HPDE6-E6E7 (cell line): ENCODE data around the gene UBE2V1.
"Not testable (repeated sequence)": the region's sequence is repeated elsewhere in the genome, so short reads cannot be mapped to it uniquely, and the experiment has no call there.

ENCODE experiments used
- DNase-seq: peaks from one replicate; pipeline ENCODE4 v3.0.0; 2011; ENCODE audit warnings: missing footprints; ENCODE audit errors: extremely low spot score

The UBE2V1 gene

GRCh38 chr20:50063763-50064162, 49.2 kb downstream of the UBE2V1 start:
- not testable (repeated sequence) for DNase-seq

DNA sequence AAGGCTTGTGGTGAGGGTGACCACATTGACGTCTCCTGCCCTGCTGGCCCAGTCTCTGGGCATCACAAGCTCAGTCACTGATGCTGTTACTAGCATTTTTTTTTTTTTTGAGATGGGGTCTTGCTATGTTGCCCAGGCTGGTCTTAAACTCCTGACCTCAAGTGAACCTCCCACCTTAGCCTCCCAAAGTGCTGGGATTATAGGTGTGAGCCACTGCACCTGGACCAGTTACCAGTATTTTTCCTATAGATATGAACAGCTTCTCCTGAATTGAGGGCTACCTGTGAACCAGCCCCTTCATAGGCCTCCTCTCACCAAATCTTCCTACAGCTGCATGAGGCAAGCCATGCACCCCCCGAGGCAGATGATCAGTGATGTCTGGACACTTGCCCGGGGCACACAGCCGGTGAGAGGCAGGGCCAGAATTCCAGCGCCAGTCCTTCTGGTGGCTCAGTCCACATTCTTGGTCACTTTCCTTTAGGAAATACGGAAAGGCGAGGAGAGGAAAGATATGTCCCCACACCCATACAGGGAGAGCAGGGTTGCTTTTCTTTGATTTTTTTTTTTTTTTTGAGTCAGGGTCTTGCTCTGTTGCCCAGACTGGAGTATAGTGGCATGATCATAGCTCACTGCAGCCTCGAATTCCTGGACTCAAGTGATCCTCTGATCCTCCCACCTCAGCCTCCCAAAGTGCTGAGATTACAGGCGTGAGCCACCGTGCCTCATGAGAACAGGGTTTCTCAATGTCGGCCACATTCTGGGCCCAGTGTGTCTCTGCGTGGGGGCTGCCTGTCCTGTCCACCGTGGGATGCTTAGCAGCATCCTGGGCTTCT, 50.7 kb downstream of the UBE2V1 start:
- DNase-seq, result no peak

- no peak for DNase-seq
Measured at GRCh38 chr20:50061151-50062005, 51.6 kb downstream of the UBE2V1 start.

DNA sequence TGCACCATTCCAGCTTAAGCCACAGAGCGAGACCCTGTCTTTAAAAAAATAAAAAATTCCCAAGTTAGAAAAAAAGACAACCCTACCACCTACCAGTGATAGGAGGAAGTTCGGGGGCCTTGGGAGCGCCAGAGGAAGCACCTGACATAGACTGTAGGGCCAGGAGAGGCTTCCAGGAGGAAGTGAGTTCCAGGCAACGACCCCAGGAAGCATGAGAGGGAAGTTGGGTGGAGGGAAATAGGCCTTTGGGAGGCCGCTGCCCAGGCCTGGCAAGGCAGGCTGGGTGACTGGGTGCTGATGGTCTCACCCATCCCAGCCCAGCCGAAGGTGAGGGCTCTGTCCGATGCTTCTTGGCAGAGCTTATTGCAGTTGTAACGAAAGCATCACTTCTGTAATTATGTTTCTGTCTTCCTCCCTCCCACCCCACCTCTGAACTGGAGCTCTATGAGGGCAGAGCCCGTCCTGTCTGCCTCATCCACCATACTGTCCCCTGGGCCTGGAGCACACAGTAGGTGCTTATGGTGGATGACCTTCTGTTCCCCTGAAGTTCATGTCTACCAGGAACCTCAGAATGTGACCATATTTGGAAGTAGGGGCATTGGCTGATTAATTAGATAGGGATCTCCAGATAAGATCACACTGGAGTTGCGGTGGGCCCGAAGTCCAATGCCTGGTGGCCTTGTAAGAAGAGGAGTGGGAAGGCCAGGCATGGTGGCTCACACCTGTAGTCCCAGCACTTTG, 54.1 kb downstream of the UBE2V1 start:
- DNase-seq, result no peak

- no peak for DNase-seq
Measured at GRCh38 chr20:50057714-50058053, 55.3 kb downstream of the UBE2V1 start.

- DNase-seq, result no peak
Measured at GRCh38 chr20:50056951-50057713, 55.8 kb downstream of the UBE2V1 start.

GRCh38 chr20:50056408-50056926, 56.5 kb downstream of the UBE2V1 start:
- DNase-seq, result no peak

- no peak for DNase-seq
Measured at GRCh38 chr20:50055524-50056083, 57.3 kb downstream of the UBE2V1 start.

- no peak for DNase-seq
Measured at GRCh38 chr20:50054626-50055511, 58.1 kb downstream of the UBE2V1 start.

DNA sequence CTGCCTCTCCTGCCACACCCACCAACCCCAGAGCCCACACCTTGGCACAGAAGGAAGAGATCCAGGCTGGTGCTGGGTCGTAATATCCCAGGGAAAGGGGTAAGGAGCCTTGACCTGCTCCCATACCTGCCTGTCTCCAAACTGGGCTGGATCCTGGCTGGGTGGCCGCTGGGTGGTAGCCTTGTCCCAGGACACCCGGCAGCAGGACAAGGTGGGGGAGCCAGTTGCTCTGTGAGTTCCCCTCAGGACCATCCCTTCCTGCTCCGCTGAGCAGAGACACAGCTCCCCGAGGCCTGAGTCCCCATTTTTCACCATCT, 58.8 kb downstream of the UBE2V1 start:
- no peak for DNase-seq

DNA sequence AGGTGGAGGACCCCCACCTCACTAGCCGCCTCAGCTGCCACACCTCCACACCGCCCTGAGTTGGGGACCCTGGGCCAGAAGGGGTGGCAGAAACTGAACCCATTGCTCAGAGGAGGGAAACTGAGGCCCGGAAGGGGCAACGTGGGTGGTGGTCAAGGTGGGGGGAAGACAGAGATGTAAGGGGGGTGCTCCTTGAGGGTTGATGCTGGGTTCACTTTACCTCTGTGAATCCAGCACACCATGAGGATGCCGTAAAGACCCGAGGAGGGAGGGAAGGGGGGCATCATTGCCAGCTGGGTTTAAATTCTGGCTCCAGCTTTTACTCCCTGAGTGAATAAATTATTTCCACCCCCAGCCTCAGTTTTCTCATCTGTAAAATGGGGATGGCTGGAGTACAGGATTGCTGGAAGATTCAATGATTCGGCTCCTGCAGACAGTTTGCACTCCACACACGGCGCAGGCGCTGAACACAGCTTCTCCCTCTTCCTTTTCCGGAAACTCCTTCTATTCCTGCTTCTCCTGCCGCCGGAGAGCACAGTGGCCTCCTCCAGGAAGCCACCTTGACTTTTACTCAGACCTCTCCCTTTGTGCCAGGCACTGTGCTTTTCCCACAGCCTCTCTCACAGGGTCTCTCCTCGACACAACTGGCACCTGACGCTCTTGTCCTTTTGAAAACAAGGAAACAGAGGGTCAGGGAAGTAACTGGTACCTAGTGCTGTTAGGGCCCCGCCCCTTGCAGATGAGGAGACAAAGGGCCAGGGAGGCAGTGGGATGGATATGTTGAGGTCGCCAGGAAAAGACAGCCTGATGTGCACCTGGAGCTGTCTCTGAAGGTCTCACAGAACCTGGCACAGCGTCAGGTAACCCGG, 59.4 kb downstream of the UBE2V1 start:
- DNase-seq, result no peak

DNA sequence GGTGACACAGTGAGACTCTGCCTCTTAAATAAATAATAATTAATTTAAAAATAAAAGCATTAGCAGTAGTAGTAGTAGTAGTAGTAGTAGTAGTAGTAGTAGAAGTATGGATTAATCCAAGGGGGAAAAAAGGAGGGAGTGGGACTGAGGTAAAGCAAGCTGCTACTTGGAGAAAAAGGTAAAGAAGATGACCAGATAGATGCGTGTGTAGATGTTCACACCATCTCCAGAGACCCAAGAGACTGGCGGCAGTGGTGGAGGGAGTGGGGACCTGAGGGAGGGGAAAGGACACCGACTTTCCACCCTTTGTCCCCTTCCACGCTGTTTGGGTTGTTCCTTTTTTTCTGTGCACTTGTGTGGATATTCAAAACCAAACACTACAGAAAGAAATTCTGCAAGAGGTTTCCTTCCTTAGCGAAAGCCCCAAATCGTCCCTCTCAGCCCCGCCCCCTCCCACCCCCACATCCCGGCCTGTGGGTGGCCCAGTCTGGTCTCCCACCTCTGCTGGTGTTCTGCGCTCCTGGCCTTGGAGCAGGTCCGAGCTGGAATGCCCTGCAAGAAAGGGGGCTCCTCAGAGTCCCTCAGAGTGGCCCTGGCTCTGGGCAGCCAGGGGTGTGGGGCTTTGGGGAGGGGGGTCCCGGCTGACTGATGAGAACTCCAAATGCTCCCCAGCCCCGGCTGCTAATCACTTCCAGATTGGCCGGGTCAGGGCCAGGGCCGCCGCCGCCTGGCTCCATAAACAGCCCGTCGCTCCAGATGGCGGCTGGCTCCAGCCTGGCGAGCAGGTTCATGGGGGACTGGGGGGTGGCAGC, 60.2 kb downstream of the UBE2V1 start:
- no peak for DNase-seq

GRCh38 chr20:50050660-50051308, 62.2 kb downstream of the UBE2V1 start:
- DNase-seq, result no peak

- DNase-seq, result no peak
Measured at GRCh38 chr20:50050214-50050613, 62.7 kb downstream of the UBE2V1 start.

GRCh38 chr20:50049442-50050026, 63.4 kb downstream of the UBE2V1 start:
- no peak for DNase-seq

- DNase-seq, result no peak
Measured at GRCh38 chr20:50048420-50049166, 64.4 kb downstream of the UBE2V1 start.
